Measurements from ENCODE around the gene MRPS2. TPM values are rescaled to one million over a fixed set of nuclear protein-coding genes. Genes with fewer than 3 reads are reported as not detected.

Gene MRPS2
- total and polyA plus RNA-seq, 2 of the 4 experiments (the other 2 are of a cell fraction) = 53.1 to 104 TPM

DNA sequence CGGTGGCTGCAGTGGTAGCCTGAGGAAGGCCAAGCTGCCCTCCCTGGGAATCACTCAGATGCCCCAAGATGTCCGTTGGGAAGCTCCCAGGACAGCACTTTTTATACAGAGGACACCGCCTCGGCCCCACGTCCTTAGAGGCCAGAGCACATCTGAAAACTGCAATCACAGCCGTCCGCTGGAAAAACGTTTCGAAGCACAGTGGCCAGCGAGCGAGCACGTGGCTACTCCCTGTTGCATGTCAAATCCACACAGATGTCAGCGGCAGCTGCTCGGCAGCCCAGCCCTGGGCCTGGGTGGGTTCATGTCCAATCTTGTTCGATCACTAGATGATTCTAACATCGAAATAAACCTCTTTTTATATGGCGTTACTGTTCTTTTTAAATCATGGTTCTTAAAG, 12.0 kb upstream of the MRPS2 start:
- no peak overlapping the region for H2BK5ac ChIP-seq (ENCODE audit: low read depth, low read length, poor library complexity, severe bottlenecking)
- no peak overlapping the region for H3K9ac ChIP-seq (ENCODE audit: low read depth, low read length)
- no peak overlapping the region for H3K4me2 ChIP-seq (ENCODE audit: low read depth, low read length)
- H3K36me3 ChIP-seq (ENCODE audit: control insufficient read depth, insufficient read depth, low read length) = peaks cover 35% of the 10 kb centered on the region
- H3K4ac ChIP-seq (ENCODE audit: low read depth, low read length) = no peak overlapping the region
- H3K79me1 ChIP-seq (ENCODE audit: low read depth in 1 of 2, low read length in 2 of 2) = no peaks in the 10 kb centered on the region
- no peaks in the 10 kb centered on the region; the same call in 1 of the 2 replicates for H3K9me1 ChIP-seq (ENCODE audit: insufficient read depth, low read length)
- ChIA-PET POLR2A (ENCODE audit: unreplicated experiment) (no interaction called here), CTCF (no interaction called here)
- no peak overlapping the region for H2AK9ac ChIP-seq (replicated peaks; ENCODE audit: low read depth, low read length, poor library complexity)
- 93% methylated on average over 7 of the region's 17 CpGs; no CpG with 5 or more reads in 1 of the 2 experiments for WGBS, 2 experiments (ENCODE audit: extremely low coverage in 2 of 2, insufficient read length in 1 of 2)
- no peak overlapping the region for H2AFZ ChIP-seq (replicated peaks; ENCODE audit: low read length, poor library complexity)
- no peak for ATAC-seq (ENCODE audit: low read depth)
- H2BK20ac ChIP-seq (ENCODE audit: low read depth, low read length) = no peak overlapping the region
- H4K5ac ChIP-seq (ENCODE audit: low read depth, low read length) = no peak overlapping the region
- no peak overlapping the region for H3K18ac ChIP-seq (ENCODE audit: low read depth, low read length)
- no peak overlapping the region for H3K56ac ChIP-seq (ENCODE audit: extremely low read depth, insufficient read depth, low read length)
- TF ChIP-seq RAD21 (IDR thresholded peaks at IDR 0.05; ENCODE audit: low read length) (no peak), NFE2L2 (IDR thresholded peaks at IDR 0.05; ENCODE audit: low read depth, low read length) (no peak), SMC3 (IDR thresholded peaks at IDR 0.05; ENCODE audit: low read depth, low read length) (no peak), RFX5 (IDR thresholded peaks at IDR 0.05; ENCODE audit: low read depth, low read length) (no peak), CEBPB (IDR thresholded peaks at IDR 0.05; ENCODE audit: low read depth, low read length) (no peak), FOS (IDR thresholded peaks at IDR 0.05; ENCODE audit: low read depth, low read length) (no peak), MAZ (IDR thresholded peaks at IDR 0.05; ENCODE audit: borderline replicate concordance, low read depth, low read length) (no peak), MAFK (IDR thresholded peaks at IDR 0.05; ENCODE audit: low read depth, low read length) (no peak), RCOR1 (IDR thresholded peaks at IDR 0.05; ENCODE audit: insufficient replicate concordance, low read length) (no peak)
- TF ChIP-seq, protein P1, sequence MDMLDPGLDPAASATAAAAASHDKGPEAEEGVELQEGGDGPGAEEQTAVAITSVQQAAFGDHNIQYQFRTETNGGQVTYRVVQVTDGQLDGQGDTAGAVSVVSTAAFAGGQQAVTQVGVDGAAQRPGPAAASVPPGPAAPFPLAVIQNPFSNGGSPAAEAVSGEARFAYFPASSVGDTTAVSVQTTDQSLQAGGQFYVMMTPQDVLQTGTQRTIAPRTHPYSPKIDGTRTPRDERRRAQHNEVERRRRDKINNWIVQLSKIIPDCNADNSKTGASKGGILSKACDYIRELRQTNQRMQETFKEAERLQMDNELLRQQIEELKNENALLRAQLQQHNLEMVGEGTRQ (IDR thresholded peaks at IDR 0.05; ENCODE audit: low read depth, low read length) = no peak
- BruUV-seq (replicated peaks) = no TSS peak
- H3K4me1 ChIP-seq (ENCODE audit: control insufficient read depth, insufficient read depth, low read length) = no peaks in the 10 kb centered on the region; the same call in 1 of the 2 replicates
- H2BK15ac ChIP-seq (ENCODE audit: low read depth, low read length) = no peak overlapping the region
- H2BK120ac ChIP-seq (ENCODE audit: low read depth, low read length) = no peak overlapping the region
- H3K23ac ChIP-seq (ENCODE audit: low read depth, low read length) = no peak overlapping the region
- intact Hi-C loops (cut with micrococcal nuclease) = no loop called here
- no peak overlapping the region for H2AK5ac ChIP-seq (ENCODE audit: low read depth, low read length)
- no peaks in the 10 kb centered on the region for H4K20me1 ChIP-seq (ENCODE audit: insufficient read depth, low read length)
- no peak overlapping the region for H3K4me3 ChIP-seq (ENCODE audit: insufficient read depth, low read depth, low read length)
- H3K27ac ChIP-seq (ENCODE audit: insufficient read depth, low read length) = no peak overlapping the region
- H4K91ac ChIP-seq (ENCODE audit: insufficient read depth, low read depth, low read length) = no peak overlapping the region
- no peaks in the 10 kb centered on the region for H3K9me3 ChIP-seq (ENCODE audit: control insufficient read depth, insufficient read depth, low read length)
- H3K27me3 ChIP-seq (ENCODE audit: control insufficient read depth, insufficient read depth, low read length) = no peaks in the 10 kb centered on the region
- no peak for DNase-seq
- dilution Hi-C loops (cut with HindIII; ENCODE audit: low sequenced_read_pairs, unreplicated experiment) = no loop called here
- in situ Hi-C loops (cut with MboI; ENCODE audit: low sequenced_read_pairs) = no loop called here
- no peak overlapping the region for H4K8ac ChIP-seq (ENCODE audit: low read depth in 2 of 2, low read length in 2 of 2)
- H3K14ac ChIP-seq (replicated peaks; ENCODE audit: low read depth, low read length) = no peak overlapping the region
